ENCODE results near the gene MAB21L2.
"Not testable (repeated sequence)": the region's sequence is repeated elsewhere in the genome, so short reads cannot be mapped to it uniquely, and the experiment has no call there.

The MAB21L2 gene
- total RNA-seq = 0 reads per million in 3 donors

GRCh38 chr4:150582146-150582872 is at the start of gene MAB21L2:
MAB21L2 (plus strand) TSS chr4:150582151; CDS start chr4:150583030, 879 bp downstream.
- peaks cover 30% of the 10 kb centered on the region for H3K36me3 ChIP-seq (ENCODE audit: control insufficient read depth, insufficient read depth, low read length)
- no peak within 1 kb of the TSS for H3K4me3 ChIP-seq (ENCODE audit: insufficient read depth, low read depth, low read length, poor library complexity, severe bottlenecking)
- no peak for DNase-seq
- H3K27ac ChIP-seq (ENCODE audit: insufficient read depth, low read length, poor library complexity, severe bottlenecking) = no peak within 1 kb of the TSS
- H3K27me3 ChIP-seq (replicated peaks; ENCODE audit: control insufficient read depth, insufficient read depth, low read length, poor library complexity, severe bottlenecking) = no peaks in the 10 kb centered on the region
- H3K4me1 ChIP-seq (ENCODE audit: control insufficient read depth, insufficient read depth, low read length, poor library complexity, severe bottlenecking) = no peaks in the 10 kb centered on the region
- no peaks in the 10 kb centered on the region for H3K9me3 ChIP-seq (ENCODE audit: control insufficient read depth, low read length)

- no peaks in the 10 kb centered on the region for H3K36me3 ChIP-seq (ENCODE audit: control insufficient read depth, insufficient read depth, low read length)
- H3K27me3 ChIP-seq (replicated peaks; ENCODE audit: control insufficient read depth, insufficient read depth, low read length, poor library complexity, severe bottlenecking) = no peaks in the 10 kb centered on the region
- DNase-seq = no peak
- no peak overlapping the region for H3K4me3 ChIP-seq (ENCODE audit: insufficient read depth, low read depth, low read length, poor library complexity, severe bottlenecking)
- H3K27ac ChIP-seq (ENCODE audit: insufficient read depth, low read length, poor library complexity, severe bottlenecking) = no peak overlapping the region
- no peaks in the 10 kb centered on the region for H3K4me1 ChIP-seq (ENCODE audit: control insufficient read depth, insufficient read depth, low read length, poor library complexity, severe bottlenecking)
- H3K9me3 ChIP-seq (ENCODE audit: control insufficient read depth, low read length) = no peaks in the 10 kb centered on the region
Observed at GRCh38 chr4:150533673-150534072, 48.3 kb upstream of the MAB21L2 start.

GRCh38 chr4:150534818-150535217 is 47.1 kb upstream of the MAB21L2 start:
- Histone ChIP-seq H3K27me3 (replicated peaks; ENCODE audit: control insufficient read depth, insufficient read depth, low read length, poor library complexity, severe bottlenecking) (no peaks in the 10 kb centered on the region), H3K4me1 (ENCODE audit: control insufficient read depth, insufficient read depth, low read length, poor library complexity, severe bottlenecking) (no peaks in the 10 kb centered on the region), H3K36me3 (ENCODE audit: control insufficient read depth, insufficient read depth, low read length) (no peaks in the 10 kb centered on the region), H3K4me3 (ENCODE audit: insufficient read depth, low read depth, low read length, poor library complexity, severe bottlenecking) (no peak overlapping the region), H3K9me3 (ENCODE audit: control insufficient read depth, low read length) (no peaks in the 10 kb centered on the region), H3K27ac (ENCODE audit: insufficient read depth, low read length, poor library complexity, severe bottlenecking) (no peak overlapping the region)
- no peak for DNase-seq

GRCh38 chr4:150537911-150538310 is 44.0 kb upstream of the MAB21L2 start:
- H3K27me3 ChIP-seq (replicated peaks; ENCODE audit: control insufficient read depth, insufficient read depth, low read length, poor library complexity, severe bottlenecking); H3K4me3 ChIP-seq (ENCODE audit: insufficient read depth, low read depth, low read length, poor library complexity, severe bottlenecking); H3K9me3 ChIP-seq (ENCODE audit: control insufficient read depth, low read length); DNase-seq; H3K4me1 ChIP-seq (ENCODE audit: control insufficient read depth, insufficient read depth, low read length, poor library complexity, severe bottlenecking); H3K36me3 ChIP-seq (ENCODE audit: control insufficient read depth, insufficient read depth, low read length); H3K27ac ChIP-seq (ENCODE audit: insufficient read depth, low read length, poor library complexity, severe bottlenecking): not testable (repeated sequence)

- H3K4me1 ChIP-seq (ENCODE audit: control insufficient read depth, insufficient read depth, low read length, poor library complexity, severe bottlenecking) = no peaks in the 10 kb centered on the region
- H3K27ac ChIP-seq (ENCODE audit: insufficient read depth, low read length, poor library complexity, severe bottlenecking) = no peak overlapping the region
- no peak overlapping the region for H3K4me3 ChIP-seq (ENCODE audit: insufficient read depth, low read depth, low read length, poor library complexity, severe bottlenecking)
- DNase-seq = no peak
- no peaks in the 10 kb centered on the region for H3K9me3 ChIP-seq (ENCODE audit: control insufficient read depth, low read length)
- H3K27me3 ChIP-seq (replicated peaks; ENCODE audit: control insufficient read depth, insufficient read depth, low read length, poor library complexity, severe bottlenecking) = no peaks in the 10 kb centered on the region
- no peaks in the 10 kb centered on the region for H3K36me3 ChIP-seq (ENCODE audit: control insufficient read depth, insufficient read depth, low read length)
Observed at GRCh38 chr4:150540536-150540935, 41.4 kb upstream of the MAB21L2 start.

- H3K9me3 ChIP-seq (ENCODE audit: control insufficient read depth, low read length) = no peaks in the 10 kb centered on the region
Observed at GRCh38 chr4:150540959-150541360, 41.0 kb upstream of the MAB21L2 start.

GRCh38 chr4:150541681-150542080 is 40.3 kb upstream of the MAB21L2 start:
- DNase-seq = no peak
- Histone ChIP-seq H3K9me3 (ENCODE audit: control insufficient read depth, low read length) (no peaks in the 10 kb centered on the region), H3K27ac (ENCODE audit: insufficient read depth, low read length, poor library complexity, severe bottlenecking) (no peak overlapping the region), H3K36me3 (ENCODE audit: control insufficient read depth, insufficient read depth, low read length) (no peaks in the 10 kb centered on the region), H3K27me3 (replicated peaks; ENCODE audit: control insufficient read depth, insufficient read depth, low read length, poor library complexity, severe bottlenecking) (no peaks in the 10 kb centered on the region), H3K4me1 (ENCODE audit: control insufficient read depth, insufficient read depth, low read length, poor library complexity, severe bottlenecking) (no peaks in the 10 kb centered on the region), H3K4me3 (ENCODE audit: insufficient read depth, low read depth, low read length, poor library complexity, severe bottlenecking) (no peak overlapping the region)

More at GRCh38 chr4:150540959-150541360, 41.0 kb upstream of the MAB21L2 start:
- no peaks in the 10 kb centered on the region for H3K36me3 ChIP-seq (ENCODE audit: control insufficient read depth, insufficient read depth, low read length)
- no peak overlapping the region for H3K27ac ChIP-seq (ENCODE audit: insufficient read depth, low read length, poor library complexity, severe bottlenecking)
- no peak for DNase-seq
- no peaks in the 10 kb centered on the region for H3K27me3 ChIP-seq (replicated peaks; ENCODE audit: control insufficient read depth, insufficient read depth, low read length, poor library complexity, severe bottlenecking)
- H3K4me3 ChIP-seq (ENCODE audit: insufficient read depth, low read depth, low read length, poor library complexity, severe bottlenecking) = no peak overlapping the region
- no peaks in the 10 kb centered on the region for H3K4me1 ChIP-seq (ENCODE audit: control insufficient read depth, insufficient read depth, low read length, poor library complexity, severe bottlenecking)

GRCh38 chr4:150543042-150543441 is 38.9 kb upstream of the MAB21L2 start:
- Histone ChIP-seq H3K27me3 (replicated peaks; ENCODE audit: control insufficient read depth, insufficient read depth, low read length, poor library complexity, severe bottlenecking) (no peaks in the 10 kb centered on the region), H3K4me3 (ENCODE audit: insufficient read depth, low read depth, low read length, poor library complexity, severe bottlenecking) (no peak overlapping the region), H3K4me1 (ENCODE audit: control insufficient read depth, insufficient read depth, low read length, poor library complexity, severe bottlenecking) (no peaks in the 10 kb centered on the region), H3K27ac (ENCODE audit: insufficient read depth, low read length, poor library complexity, severe bottlenecking) (no peak overlapping the region), H3K36me3 (ENCODE audit: control insufficient read depth, insufficient read depth, low read length) (no peaks in the 10 kb centered on the region), H3K9me3 (ENCODE audit: control insufficient read depth, low read length) (no peaks in the 10 kb centered on the region)
- no peak for DNase-seq

- DNase-seq = no peak
Observed at GRCh38 chr4:150546286-150546685, 35.7 kb upstream of the MAB21L2 start.

GRCh38 chr4:150547154-150547838 is 34.7 kb upstream of the MAB21L2 start:
- Histone ChIP-seq H3K27ac (ENCODE audit: insufficient read depth, low read length, poor library complexity, severe bottlenecking) (no peak overlapping the region), H3K4me1 (ENCODE audit: control insufficient read depth, insufficient read depth, low read length, poor library complexity, severe bottlenecking) (no peaks in the 10 kb centered on the region), H3K27me3 (replicated peaks; ENCODE audit: control insufficient read depth, insufficient read depth, low read length, poor library complexity, severe bottlenecking) (no peaks in the 10 kb centered on the region), H3K4me3 (ENCODE audit: insufficient read depth, low read depth, low read length, poor library complexity, severe bottlenecking) (no peak overlapping the region), H3K9me3 (ENCODE audit: control insufficient read depth, low read length) (no peaks in the 10 kb centered on the region), H3K36me3 (ENCODE audit: control insufficient read depth, insufficient read depth, low read length) (no peaks in the 10 kb centered on the region)
- DNase-seq = no peak

More at GRCh38 chr4:150546286-150546685, 35.7 kb upstream of the MAB21L2 start:
- Histone ChIP-seq H3K36me3 (ENCODE audit: control insufficient read depth, insufficient read depth, low read length) (no peaks in the 10 kb centered on the region), H3K27me3 (replicated peaks; ENCODE audit: control insufficient read depth, insufficient read depth, low read length, poor library complexity, severe bottlenecking) (no peaks in the 10 kb centered on the region), H3K9me3 (ENCODE audit: control insufficient read depth, low read length) (no peaks in the 10 kb centered on the region), H3K4me1 (ENCODE audit: control insufficient read depth, insufficient read depth, low read length, poor library complexity, severe bottlenecking) (no peaks in the 10 kb centered on the region), H3K27ac (ENCODE audit: insufficient read depth, low read length, poor library complexity, severe bottlenecking) (no peak overlapping the region), H3K4me3 (ENCODE audit: insufficient read depth, low read depth, low read length, poor library complexity, severe bottlenecking) (no peak overlapping the region)
